Measurements from ENCODE around the gene FOXJ3.

DNA sequence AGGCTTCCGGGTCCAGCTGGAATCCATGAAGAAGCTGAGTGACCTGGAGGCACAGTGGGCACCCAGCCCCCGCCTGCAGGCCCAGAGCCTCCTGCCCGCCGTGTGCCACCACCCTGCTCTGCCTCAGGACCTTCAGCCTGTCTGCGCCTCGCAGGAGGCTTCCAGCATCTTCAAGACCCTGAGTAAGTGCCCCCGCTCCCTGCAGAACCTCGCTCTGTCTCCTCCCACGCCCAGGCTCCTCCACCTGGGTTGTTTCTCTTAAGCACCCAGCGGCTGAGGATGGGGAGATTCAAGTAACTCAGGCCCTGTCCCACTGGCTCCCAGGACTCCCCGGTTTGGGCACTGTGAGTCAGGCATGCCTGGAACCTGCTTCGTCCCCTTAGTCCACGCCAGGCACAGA lies 180.3 kb downstream of the FOXJ3 start:
- TF ChIP-seq, protein P1, sequence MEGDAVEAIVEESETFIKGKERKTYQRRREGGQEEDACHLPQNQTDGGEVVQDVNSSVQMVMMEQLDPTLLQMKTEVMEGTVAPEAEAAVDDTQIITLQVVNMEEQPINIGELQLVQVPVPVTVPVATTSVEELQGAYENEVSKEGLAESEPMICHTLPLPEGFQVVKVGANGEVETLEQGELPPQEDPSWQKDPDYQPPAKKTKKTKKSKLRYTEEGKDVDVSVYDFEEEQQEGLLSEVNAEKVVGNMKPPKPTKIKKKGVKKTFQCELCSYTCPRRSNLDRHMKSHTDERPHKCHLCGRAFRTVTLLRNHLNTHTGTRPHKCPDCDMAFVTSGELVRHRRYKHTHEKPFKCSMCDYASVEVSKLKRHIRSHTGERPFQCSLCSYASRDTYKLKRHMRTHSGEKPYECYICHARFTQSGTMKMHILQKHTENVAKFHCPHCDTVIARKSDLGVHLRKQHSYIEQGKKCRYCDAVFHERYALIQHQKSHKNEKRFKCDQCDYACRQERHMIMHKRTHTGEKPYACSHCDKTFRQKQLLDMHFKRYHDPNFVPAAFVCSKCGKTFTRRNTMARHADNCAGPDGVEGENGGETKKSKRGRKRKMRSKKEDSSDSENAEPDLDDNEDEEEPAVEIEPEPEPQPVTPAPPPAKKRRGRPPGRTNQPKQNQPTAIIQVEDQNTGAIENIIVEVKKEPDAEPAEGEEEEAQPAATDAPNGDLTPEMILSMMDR (IDR thresholded peaks at IDR 0.05 in 8 of 11, conservative IDR thresholded peaks at IDR 0.05 in 3 of 11) = no peak
- TF ChIP-seq POLR2A (IDR thresholded peaks at IDR 0.05) = no peak

All from spleen (tissue), 7 donors.